HG03060 (cell line): ENCODE data around the gene DLEC1.
"Not testable (repeated sequence)": the region's sequence is repeated elsewhere in the genome, so short reads cannot be mapped to it uniquely, and the experiment has no call there.

ENCODE experiments used
- ATAC-seq: cut with Tn5 transposase; IDR thresholded peaks from one replicate; pipeline ENCODE4 v1.9.1; 2021; ENCODE audit warnings: low read depth, moderate number of reproducible peaks; ENCODE audit not compliant: unreplicated experiment

DLEC1 gene

DNA sequence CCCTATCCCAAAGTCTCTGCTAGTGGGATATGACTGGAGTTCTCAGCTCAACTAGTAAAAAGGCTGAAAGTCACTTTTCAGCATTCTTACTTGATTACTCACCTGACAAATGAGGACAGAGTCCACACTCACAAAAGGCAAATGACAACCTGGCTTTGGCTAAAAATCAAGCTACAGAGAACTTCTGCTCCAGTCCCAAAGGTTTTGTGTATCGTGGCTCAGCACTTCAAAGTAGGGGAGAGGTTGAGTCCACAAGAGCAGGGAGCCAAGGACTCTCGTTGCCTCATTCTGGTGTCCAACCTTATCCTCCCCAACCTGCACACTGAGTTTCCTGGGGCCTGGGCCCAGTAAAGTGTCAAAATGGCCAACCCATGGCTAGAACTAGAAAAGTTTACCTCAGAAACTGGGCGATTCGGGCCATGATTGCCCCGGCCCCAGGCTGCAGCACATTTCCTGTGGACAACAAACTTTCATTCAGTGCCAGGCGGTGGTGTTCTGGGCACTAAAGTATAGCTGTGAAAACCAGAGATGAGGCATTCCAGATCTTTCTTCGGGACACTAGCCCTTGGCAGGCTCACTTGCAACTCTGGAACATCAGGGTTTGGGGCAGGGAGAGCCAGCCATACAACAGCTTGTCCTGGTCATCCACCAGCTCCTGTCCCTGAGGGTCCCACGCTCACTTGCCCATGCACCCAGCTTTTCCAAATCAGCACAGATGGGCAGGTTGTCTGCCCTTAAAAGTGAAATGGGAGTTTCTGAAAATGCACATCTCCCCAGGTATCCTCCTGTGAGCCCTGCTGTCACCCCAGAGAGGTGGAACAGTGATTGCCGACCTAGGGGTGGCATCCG lies 94.8 kb downstream of the DLEC1 start:
- no peak for ATAC-seq

DNA sequence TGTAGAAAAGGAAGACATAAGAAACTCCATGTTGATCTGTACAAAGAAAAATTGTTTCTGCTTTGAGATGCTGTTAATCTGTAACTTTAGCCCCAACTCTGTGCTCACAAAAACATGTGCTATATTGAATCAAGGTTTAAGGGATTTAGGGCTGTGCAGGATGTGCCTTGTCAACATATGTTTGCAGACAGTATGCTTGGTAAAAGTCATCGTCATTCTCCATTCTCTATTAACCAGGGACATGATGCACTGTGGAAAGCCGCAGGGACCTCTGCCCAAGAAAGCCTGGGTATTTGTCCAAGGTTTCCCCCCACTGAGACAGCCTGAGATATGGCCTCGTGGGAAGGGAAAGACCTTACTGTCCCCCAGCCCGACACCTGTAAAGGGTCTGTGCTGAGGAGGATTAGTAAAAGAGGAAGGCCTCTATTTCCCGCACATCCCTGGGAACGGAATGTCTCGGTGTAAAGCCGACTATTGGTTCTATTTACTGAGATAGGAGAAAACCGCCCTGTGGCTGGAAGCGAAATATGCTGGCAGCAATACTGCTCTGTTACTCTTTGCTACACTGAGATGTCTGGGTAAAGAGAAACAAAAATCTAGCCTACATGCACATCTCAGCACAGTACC lies 95.6 kb downstream of the DLEC1 start:
- not testable (repeated sequence) for ATAC-seq

DNA sequence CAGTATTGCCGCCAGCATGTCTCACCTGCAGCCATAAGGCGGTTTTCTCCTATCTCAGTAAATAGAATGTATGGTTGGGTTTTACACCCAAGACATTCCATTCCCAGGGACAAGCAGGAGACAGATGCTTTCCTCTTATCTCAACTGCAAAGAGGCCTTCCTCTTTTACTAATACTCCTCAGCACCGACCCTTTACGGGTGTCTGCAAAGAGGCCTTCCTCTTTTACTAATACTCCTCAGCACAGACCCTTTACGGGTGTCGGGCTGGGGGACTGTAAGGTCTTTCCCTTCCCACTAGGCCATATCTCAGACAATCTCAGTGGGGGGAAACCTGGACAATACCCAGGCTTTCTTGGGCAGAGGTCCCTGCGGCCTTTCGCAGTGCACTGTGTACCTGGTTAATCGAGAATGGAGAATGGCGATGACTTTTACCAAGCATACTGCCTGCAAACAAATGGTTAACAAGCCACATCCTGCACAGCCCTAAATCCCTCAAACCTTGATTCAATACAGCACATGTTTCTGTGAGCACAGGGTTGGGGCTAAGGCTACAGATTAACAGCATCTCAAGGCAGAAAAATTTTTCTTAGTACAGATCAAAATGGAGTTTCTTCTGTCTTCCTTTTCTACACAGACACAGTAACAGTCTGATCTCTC lies 96.7 kb downstream of the DLEC1 start:
- ATAC-seq = not testable (repeated sequence)

DNA sequence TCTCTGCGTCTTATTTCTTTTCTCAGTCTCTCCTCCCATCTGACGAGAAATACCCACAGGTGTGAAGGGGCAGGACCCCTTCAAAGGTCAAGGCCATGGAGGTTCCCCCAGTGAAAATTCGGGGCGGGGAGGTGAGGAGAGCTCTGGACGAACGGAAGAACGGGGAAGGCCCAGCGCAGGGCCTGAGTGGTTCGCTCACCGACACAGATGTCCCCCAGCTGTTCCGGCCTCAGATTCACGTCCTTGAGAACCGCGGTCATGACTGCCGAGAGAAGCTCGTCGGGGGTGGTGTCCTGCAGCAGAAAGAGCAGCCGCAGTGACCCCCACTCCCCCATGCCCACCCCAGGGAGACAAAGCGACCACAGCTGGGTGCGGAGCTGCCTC lies 97.4 kb downstream of the DLEC1 start:
- ATAC-seq = no peak

DNA sequence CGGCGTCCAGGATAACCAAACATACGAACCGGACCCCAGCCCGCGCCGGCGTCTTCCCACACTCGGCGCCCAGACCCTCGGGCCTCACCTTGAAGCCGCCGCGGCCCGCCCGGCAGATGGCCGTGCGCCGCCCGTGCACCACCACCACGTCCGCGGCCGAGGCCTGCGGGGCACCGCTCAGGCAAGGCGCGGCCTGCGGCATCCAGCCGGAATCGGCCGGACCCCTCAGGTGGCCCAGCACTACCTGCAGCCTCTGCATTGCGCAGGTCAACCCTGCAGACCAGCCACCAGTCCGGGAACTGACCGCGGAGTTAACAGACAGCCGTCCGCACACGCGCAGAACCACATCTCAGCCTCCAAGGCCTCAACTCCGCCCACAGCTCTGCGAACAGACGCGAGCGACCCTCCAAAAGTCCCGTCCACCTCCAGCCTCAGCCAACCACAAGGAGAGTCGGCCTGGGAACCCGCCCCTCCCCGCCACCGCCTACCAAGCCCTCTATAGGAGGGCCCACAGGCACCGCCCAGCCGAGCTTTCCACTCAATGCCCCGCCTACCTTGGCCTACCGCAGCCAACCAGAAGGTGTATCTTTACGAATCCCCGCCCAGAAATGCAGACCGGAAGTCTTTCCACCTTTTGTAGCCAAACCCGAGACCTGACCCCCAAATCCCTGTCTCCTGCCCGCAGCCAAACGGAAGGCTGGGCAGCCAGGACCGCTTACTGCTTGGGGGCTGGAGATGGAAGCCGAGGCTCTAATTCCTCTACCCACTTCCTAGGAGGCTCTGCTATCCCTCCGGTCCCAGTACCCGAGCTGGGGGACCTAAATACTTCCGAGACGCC lies 98.0 kb downstream of the DLEC1 start, which contains the start of gene ACAA1:
TSS of gene ACAA1 (minus strand) at position 351 of the 838 bp plus-strand sequence. CDS start at position 259, 92 bp downstream.
- ATAC-seq = peak; percentile 82

DNA sequence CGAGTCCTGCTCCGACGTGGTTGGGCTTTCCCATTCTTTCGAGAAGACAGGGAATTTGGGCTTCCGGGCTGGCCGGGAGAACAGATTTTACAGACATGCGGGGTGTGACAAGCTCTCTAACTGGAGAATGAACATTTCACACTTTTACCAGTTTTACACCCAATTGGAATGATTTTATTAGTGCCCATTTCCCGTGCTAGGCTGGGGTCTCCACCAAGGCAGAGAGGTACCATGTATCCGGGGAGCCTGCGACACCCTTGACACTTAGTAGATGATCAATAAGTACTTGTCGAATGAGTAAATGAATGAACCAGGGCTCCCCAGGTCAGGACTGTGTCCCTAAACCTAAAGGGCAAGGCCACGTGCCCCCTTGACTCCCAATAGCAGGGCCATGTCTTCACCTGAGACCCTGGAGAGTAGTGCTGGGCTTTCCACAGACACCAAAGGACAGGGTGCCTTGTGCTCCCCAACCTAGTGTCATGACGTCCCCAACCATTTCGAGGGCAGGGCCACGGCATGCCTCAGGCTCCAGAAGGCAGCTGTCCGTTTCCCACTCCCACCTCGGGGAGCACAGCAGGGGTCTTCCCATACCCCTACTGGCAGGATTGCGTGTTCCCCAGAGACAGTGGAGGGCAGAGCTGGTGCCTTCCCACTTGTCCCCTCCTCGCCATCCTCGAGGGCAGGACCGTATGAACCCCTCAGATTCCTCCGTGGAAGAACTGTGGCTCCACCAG lies 98.8 kb downstream of the DLEC1 start:
- no peak for ATAC-seq

DNA sequence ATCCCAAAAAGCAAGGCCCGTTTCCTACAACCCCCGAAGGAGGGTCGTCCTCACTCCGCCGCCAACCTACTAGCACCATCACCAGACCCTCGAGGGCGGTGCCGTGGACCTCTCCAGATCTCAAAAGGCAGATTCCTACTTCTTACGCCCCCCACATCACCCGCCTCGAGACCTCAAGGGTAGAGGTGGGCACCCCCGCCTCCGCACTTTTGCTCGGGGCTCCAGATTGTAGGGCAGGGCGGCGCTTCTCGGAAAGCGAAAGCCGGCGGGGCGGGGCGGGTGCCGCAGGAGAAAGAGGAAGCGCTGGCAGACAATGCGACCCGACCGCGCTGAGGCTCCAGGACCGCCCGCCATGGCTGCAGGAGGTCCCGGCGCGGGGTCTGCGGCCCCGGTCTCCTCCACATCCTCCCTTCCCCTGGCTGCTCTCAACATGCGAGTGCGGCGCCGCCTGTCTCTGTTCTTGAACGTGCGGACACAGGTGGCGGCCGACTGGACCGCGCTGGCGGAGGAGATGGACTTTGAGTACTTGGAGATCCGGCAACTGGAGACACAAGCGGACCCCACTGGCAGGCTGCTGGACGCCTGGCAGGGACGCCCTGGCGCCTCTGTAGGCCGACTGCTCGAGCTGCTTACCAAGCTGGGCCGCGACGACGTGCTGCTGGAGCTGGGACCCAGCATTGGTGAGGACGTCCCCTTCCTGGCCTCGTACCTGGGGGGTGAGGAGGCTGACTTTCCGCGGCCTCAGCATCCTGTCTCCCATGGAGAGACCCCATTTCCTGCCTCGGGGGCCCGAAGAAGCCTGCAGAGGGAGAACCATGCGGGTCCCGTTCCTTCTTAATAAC lies 99.6 kb downstream of the DLEC1 start, which contains the start of gene MYD88:
TSS of gene MYD88 (plus strand) at position 313 of the 842 bp plus-strand sequence. CDS start at position 353, 40 bp downstream.
- ATAC-seq = no peak

DNA sequence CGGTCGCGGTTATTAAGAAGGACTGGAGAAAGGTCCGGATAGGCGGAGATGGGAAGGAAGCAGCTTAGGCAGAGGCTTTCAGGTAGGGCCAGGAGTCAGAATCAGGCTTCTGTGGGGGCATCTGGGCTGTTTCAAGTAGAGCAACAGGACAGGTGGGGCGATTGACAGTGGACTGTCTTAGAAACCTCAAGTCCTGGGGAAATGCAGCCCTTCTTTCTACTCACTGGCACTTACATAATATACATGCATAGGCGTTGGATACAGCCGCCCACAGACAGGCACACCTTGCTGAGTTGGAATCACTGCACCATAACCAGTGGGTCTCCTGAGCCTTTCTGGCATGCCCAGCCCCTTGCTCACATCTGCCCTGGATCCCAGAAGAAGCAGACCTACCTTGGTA lies 100.2 kb downstream of the DLEC1 start:
- no peak for ATAC-seq

DNA sequence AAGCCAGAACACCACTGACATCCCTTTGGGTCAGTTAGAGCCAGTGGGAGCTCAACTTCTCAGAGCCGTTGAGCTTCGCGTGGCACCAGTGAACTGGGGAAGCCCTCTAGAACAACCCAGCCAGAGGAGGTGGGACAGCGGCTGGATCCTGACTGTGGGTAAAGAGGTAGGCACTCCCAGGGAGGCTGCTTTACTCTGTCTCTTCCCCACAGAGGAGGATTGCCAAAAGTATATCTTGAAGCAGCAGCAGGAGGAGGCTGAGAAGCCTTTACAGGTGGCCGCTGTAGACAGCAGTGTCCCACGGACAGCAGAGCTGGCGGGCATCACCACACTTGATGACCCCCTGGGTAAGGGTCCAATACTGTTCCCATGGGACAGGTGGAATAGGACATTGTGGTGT lies 100.6 kb downstream of the DLEC1 start:
- no peak for ATAC-seq

DNA sequence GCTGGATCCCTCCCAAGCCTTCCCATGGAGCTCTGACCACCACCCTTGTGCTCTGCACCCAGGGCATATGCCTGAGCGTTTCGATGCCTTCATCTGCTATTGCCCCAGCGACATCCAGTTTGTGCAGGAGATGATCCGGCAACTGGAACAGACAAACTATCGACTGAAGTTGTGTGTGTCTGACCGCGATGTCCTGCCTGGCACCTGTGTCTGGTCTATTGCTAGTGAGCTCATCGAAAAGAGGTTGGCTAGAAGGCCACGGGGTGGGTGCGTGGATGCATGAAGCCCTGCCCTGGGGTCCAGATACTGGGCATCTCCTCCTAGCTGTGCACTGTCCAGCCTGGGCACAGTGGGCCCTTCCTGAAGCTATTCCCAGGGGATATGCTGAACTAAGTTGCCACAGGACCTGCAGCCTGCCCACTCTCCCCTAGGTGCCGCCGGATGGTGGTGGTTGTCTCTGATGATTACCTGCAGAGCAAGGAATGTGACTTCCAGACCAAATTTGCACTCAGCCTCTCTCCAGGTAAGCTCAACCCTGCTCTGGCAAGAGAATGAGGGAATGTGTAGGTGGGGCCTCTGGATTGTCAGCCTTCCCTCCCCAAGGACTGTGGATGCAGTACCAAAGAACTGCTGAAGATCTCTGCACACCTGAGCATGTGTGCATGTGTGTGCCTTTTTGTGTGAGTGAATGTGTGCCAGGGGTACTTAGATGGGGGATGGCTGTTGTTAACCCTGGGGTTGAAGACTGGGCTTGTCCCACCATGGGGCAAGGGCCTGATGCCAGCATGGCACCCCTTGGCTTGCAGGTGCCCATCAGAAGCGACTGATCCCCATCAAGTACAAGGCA lies 101.5 kb downstream of the DLEC1 start:
- no peak for ATAC-seq

DNA sequence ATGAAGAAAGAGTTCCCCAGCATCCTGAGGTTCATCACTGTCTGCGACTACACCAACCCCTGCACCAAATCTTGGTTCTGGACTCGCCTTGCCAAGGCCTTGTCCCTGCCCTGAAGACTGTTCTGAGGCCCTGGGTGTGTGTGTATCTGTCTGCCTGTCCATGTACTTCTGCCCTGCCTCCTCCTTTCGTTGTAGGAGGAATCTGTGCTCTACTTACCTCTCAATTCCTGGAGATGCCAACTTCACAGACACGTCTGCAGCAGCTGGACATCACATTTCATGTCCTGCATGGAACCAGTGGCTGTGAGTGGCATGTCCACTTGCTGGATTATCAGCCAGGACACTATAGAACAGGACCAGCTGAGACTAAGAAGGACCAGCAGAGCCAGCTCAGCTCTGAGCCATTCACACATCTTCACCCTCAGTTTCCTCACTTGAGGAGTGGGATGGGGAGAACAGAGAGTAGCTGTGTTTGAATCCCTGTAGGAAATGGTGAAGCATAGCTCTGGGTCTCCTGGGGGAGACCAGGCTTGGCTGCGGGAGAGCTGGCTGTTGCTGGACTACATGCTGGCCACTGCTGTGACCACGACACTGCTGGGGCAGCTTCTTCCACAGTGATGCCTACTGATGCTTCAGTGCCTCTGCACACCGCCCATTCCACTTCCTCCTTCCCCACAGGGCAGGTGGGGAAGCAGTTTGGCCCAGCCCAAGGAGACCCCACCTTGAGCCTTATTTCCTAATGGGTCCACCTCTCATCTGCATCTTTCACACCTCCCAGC lies 102.4 kb downstream of the DLEC1 start:
- no peak for ATAC-seq

DNA sequence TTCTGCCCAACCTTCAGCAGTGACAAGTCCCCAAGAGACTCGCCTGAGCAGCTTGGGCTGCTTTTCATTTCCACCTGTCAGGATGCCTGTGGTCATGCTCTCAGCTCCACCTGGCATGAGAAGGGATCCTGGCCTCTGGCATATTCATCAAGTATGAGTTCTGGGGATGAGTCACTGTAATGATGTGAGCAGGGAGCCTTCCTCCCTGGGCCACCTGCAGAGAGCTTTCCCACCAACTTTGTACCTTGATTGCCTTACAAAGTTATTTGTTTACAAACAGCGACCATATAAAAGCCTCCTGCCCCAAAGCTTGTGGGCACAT lies 102.9 kb downstream of the DLEC1 start:
- ATAC-seq = no peak

DNA sequence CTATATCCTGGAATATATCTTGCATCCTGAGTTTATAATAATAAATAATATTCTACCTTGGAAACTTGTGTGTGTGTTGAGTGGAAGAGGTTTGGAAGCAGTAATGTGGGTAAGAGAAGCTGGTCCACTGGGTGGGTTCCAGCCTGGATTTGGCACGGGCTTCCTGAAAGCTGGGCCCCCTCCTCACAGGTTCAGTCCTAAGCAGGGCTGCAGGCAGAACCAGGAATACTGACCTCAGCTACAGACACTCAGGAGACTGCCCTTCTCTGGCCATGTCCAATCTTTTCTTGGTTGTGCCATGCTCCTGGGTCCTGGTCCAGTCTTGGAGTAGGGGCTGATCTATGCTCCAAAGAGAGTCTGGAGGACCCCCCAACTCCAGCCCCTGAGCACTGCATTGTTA lies 104.0 kb downstream of the DLEC1 start:
- ATAC-seq = no peak

DNA sequence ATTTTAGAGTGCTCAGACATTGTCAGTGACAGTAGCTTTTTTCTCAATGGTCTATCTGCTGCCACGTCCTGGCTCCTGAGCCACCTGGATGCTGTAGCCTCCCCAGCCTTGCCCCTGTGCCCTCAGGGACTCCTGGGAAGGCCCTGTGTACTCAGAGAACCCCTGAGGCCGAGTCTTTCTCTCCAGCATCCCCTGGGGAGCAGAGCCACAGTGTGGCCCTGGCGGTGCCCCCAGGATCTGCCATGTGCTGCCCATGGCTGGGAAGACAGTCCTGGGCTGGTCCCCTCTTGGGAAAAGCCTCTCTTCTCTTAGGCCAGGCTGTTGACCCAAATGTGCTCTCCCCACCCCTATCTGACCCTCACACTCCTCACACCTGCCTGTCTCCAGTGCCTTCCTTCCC lies 104.5 kb downstream of the DLEC1 start:
- ATAC-seq = no peak

DNA sequence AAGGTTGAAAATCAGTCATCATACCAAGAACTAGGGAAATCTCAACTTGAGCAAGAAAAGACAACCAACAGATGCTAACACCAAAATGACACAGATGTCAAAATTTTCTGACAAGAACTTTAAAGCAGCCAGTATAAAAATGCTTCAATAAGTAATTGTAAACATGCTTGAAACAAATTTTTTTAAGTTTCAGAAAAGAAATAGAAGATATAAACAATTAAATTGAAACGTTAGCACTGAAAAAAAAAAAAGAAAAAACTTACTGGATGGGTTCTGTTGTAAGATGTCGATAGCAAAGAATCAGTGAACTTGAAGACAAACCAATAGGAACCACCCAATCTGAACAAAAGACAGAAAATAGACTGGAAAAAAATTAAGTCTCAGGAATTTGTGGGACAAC lies 107.5 kb downstream of the DLEC1 start:
- no peak for ATAC-seq

DNA sequence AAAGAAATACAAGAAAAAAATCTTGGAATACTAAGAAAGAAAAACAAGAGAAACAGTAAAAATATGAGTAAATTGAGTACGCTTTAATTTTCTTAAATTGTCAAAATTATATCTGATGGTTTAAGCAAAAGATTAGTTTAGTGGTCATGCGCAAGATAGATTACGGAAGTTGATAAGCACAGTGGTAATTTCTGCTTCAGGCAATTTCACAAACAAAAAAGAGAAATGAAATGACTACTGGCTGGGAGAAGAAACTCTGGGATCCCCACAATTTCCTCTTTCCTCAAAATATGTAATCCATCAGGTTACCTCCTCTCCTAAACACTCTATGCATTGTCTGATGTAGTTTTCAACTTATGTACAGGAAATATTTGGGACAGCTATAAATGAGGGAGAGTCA lies 108.4 kb downstream of the DLEC1 start:
- ATAC-seq = no peak

DNA sequence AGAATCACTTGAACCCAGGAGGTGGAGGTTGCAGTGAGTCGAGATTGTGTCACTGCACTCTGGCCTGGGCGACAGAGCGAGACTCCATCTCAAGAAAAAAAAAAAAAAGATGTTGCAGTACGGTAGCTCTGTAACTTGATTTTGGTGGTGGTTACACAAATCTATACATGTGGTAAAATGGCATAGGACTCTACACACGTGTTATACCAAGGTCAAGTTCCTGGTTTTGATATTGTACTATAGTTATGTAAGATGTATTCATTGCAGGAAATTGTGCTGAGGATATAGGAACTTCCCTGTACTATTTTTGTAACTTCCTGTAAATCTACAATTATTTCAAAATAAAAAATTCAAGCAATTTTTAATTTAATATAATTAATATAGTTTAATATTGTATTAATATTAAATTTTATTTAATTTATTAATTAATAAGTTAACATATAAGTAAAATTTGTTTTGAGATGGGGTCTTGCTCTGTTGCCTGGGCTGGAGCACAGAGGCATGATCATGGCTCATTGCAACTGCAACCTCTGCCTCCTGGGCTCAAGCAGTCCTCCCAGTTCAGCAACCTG lies 109.4 kb downstream of the DLEC1 start:
- ATAC-seq = no peak
